Neural cell (in vitro differentiated cells): ENCODE measurements around the gene ABCC5. TPM values are rescaled to one million over a fixed set of nuclear protein-coding genes. Genes with fewer than 3 reads are reported as not detected.

Experiments used
- H2AFZ ChIP-seq: fragments of 200-600, 300-800 bp; sonication (generic), shearing (Covaris generic); 2 replicates; pipeline ENCODE4 v1.6.0; 2014; ENCODE audit warnings: low read depth, mild to moderate bottlenecking, antibody characterized with exemption, low read length, moderate library complexity
- H3F3A ChIP-seq: fragments of 200-600 bp; shearing (Covaris generic); 2 replicates; pipeline ENCODE4 v1.6.1; 2016; ENCODE audit warnings: mild to moderate bottlenecking, moderate library complexity, mixed read lengths, antibody characterized with exemption, low read length; ENCODE audit not compliant: insufficient read depth, poor library complexity, severe bottlenecking
- H3K27ac ChIP-seq: fragments of 200-600, 300-800 bp; sonication (generic), shearing (Covaris generic); 2 replicates; pipeline ENCODE4 v1.5.1; 2014; ENCODE audit warnings: mild to moderate bottlenecking, low read length, moderate library complexity
- H3K27me3 ChIP-seq: fragments of 300-800, 200-600 bp; sonication (generic), shearing (Covaris generic); 2 replicates; pipeline ENCODE4 v1.6.0; 2014; ENCODE audit warnings: mild to moderate bottlenecking, low read depth, low read length, moderate library complexity; ENCODE audit not compliant: insufficient read depth
- H3K36me3 ChIP-seq: fragments of 300-800, 200-600 bp; sonication (generic), shearing (Covaris generic); 2 replicates; pipeline ENCODE4 v1.5.1; 2014; ENCODE audit warnings: mild to moderate bottlenecking, antibody characterized with exemption, low read length, moderate library complexity; ENCODE audit not compliant: insufficient read depth
- H3K4me2 ChIP-seq: fragments of 300-800, 200-600 bp; sonication (generic), shearing (Covaris generic); 2 replicates; pipeline ENCODE4 v1.6.0; 2014; ENCODE audit warnings: mild to moderate bottlenecking, low read length
- H3K4me3 ChIP-seq: fragments of 300-800, 200-600 bp; sonication (generic), shearing (Covaris generic); 2 replicates; pipeline ENCODE4 v1.5.1; 2014; ENCODE audit warnings: mild to moderate bottlenecking, low read length, moderate library complexity
- H3K79me2 ChIP-seq: fragments of 200-600 bp; shearing (Covaris generic); replicated peaks from 2 replicates; pipeline ENCODE4 v1.6.0; 2014; ENCODE audit warnings: mild to moderate bottlenecking, low read length, moderate library complexity; ENCODE audit not compliant: insufficient read depth
- H3K9ac ChIP-seq: fragments of 300-800, 200-600 bp; sonication (generic), shearing (Covaris generic); 2 replicates; pipeline ENCODE4 v1.6.1; 2016; ENCODE audit warnings: mild to moderate bottlenecking, low read length, mixed read lengths
- H3K9me2 ChIP-seq: fragments of 200-600 bp; shearing (Covaris generic); 2 replicates; pipeline ENCODE4 v1.6.1; 2016; ENCODE audit warnings: mild to moderate bottlenecking, low read length, mixed read lengths; ENCODE audit not compliant: insufficient read depth
- H3K9me3 ChIP-seq: fragments of 200-600, 300-800 bp; sonication (generic), shearing (Covaris generic); 2 replicates; pipeline ENCODE4 v1.6.1; 2016; ENCODE audit warnings: mild to moderate bottlenecking, mixed run types, low read length, moderate library complexity, mixed read lengths
- H4K20me1 ChIP-seq: fragments of 200-600 bp; shearing (Covaris generic); 2 replicates; pipeline ENCODE4 v1.6.1; 2016; ENCODE audit warnings: mild to moderate bottlenecking, mixed run types; ENCODE audit not compliant: insufficient read depth
- CTCF ChIP-seq: fragments of 450-650 bp; IDR thresholded peaks from 2 replicates; pipeline ENCODE4 v1.5.1; 2014; ENCODE audit warnings: antibody characterized with exemption, mild to moderate bottlenecking, moderate library complexity; ENCODE audit not compliant: poor library complexity, severe bottlenecking
- EP300 ChIP-seq: fragments of 450-650 bp; conservative IDR thresholded peaks from 2 replicates; pipeline ENCODE4 v1.6.1; 2014; ENCODE audit warnings: antibody characterized with exemption, mild to moderate bottlenecking, moderate library complexity; ENCODE audit not compliant: poor library complexity, severe bottlenecking
- EZH2 ChIP-seq: fragments of 200-600, 300-800 bp; shearing (Covaris generic), sonication (generic); IDR thresholded peaks from 2 replicates; pipeline ENCODE4 v1.6.1; 2014; ENCODE audit warnings: antibody characterized with exemption, low read length, borderline replicate concordance, mild to moderate bottlenecking; ENCODE audit not compliant: insufficient read depth, poor library complexity, severe bottlenecking
- MXI1 ChIP-seq: fragments of 450-650 bp; conservative IDR thresholded peaks from 2 replicates; pipeline ENCODE4 v1.6.1; 2014; ENCODE audit warnings: antibody characterized with exemption, mild to moderate bottlenecking; ENCODE audit not compliant: poor library complexity, severe bottlenecking
- POLR2AphosphoS5 ChIP-seq: IDR thresholded peaks from 2 replicates; pipeline ENCODE4 v1.6.1; 2012
- RAD21 ChIP-seq: fragments of 450-650 bp; conservative IDR thresholded peaks from 2 replicates; pipeline ENCODE4 v1.6.1; 2014; ENCODE audit warnings: antibody characterized with exemption, mild to moderate bottlenecking, moderate library complexity
- REST ChIP-seq: IDR thresholded peaks from 2 replicates; pipeline ENCODE4 v1.6.1; 2012; ENCODE audit warnings: borderline replicate concordance
- SMC3 ChIP-seq: fragments of 450-650 bp; conservative IDR thresholded peaks from 2 replicates; pipeline ENCODE4 v1.6.1; 2014; ENCODE audit warnings: antibody characterized with exemption, mild to moderate bottlenecking, moderate library complexity; ENCODE audit not compliant: poor library complexity
- TAF1 ChIP-seq: IDR thresholded peaks from 2 replicates; pipeline ENCODE4 v1.6.1; 2012; ENCODE audit warnings: low read depth
- polyA plus RNA-seq: library from polyadenylated mRNA; depleted of rRNA; stranded (reverse); fragments of >200 nt; gene quantifications from 2 replicates; pipeline ENCODE4 v1.2.3, GENCODE V29; 2014

The ABCC5 gene
- polyA plus RNA-seq, 1 donor from 2014 or later = 227 TPM

GRCh38 chr3:183981990-183982644, 35.6 kb downstream of the ABCC5 start:
- H3K36me3 ChIP-seq = no peaks in the 10 kb centered on the region
- no peaks in the 10 kb centered on the region for H3K9me3 ChIP-seq
- H3K79me2 ChIP-seq = no peaks in the 10 kb centered on the region
- no peaks in the 10 kb centered on the region for H3K27me3 ChIP-seq
- no peak overlapping the region for H3K9ac ChIP-seq
- no peak overlapping the region for H3K27ac ChIP-seq
- H3K4me2 ChIP-seq = no peak overlapping the region
- no peak for TF ChIP-seq RAD21
- TF ChIP-seq EZH2 = no peak
- no peak for TF ChIP-seq SMC3
- TF ChIP-seq REST = no peak
- no peak for TF ChIP-seq MXI1
- TF ChIP-seq EP300 = no peak
- TF ChIP-seq POLR2AphosphoS5 = no peak
- no peak for TF ChIP-seq TAF1
- no peak for TF ChIP-seq CTCF
- no peak overlapping the region for H3K4me3 ChIP-seq
- H4K20me1 ChIP-seq = no peaks in the 10 kb centered on the region
- no peaks in the 10 kb centered on the region for H3K9me2 ChIP-seq
- no peaks in the 10 kb centered on the region for H3F3A ChIP-seq
- H2AFZ ChIP-seq = no peak overlapping the region

GRCh38 chr3:183980403-183980802, 37.3 kb downstream of the ABCC5 start:
- H4K20me1 ChIP-seq = no peaks in the 10 kb centered on the region
- no peaks in the 10 kb centered on the region for H3K27me3 ChIP-seq
- H3K79me2 ChIP-seq = no peaks in the 10 kb centered on the region
- no peak overlapping the region for H2AFZ ChIP-seq
- no peaks in the 10 kb centered on the region for H3F3A ChIP-seq
- H3K27ac ChIP-seq = no peak overlapping the region
- no peak overlapping the region for H3K9ac ChIP-seq
- H3K4me2 ChIP-seq = no peak overlapping the region
- H3K9me3 ChIP-seq = no peaks in the 10 kb centered on the region
- no peak for TF ChIP-seq REST
- no peak for TF ChIP-seq RAD21
- TF ChIP-seq TAF1 = no peak
- no peak for TF ChIP-seq EZH2
- TF ChIP-seq MXI1 = no peak
- TF ChIP-seq SMC3 = no peak
- no peak for TF ChIP-seq EP300
- no peak for TF ChIP-seq CTCF
- TF ChIP-seq POLR2AphosphoS5 = no peak
- H3K9me2 ChIP-seq = no peaks in the 10 kb centered on the region
- H3K4me3 ChIP-seq = no peak overlapping the region
- no peaks in the 10 kb centered on the region for H3K36me3 ChIP-seq
